Ramos (cell line): Measurements from ENCODE around the gene VPS33B.
"Not testable (repeated sequence)": the region's sequence is repeated elsewhere in the genome, so short reads cannot be mapped to it uniquely, and the experiment has no call there.

Source experiments
- in situ Hi-C: fragments of 300-500 bp; cut with MboI; formaldehyde crosslinking; loops from one replicate; pipeline ENCODE4 v1.14.3; 2022; ENCODE audit warnings: low sequenced_read_pairs; ENCODE audit not compliant: unreplicated experiment

VPS33B gene

DNA sequence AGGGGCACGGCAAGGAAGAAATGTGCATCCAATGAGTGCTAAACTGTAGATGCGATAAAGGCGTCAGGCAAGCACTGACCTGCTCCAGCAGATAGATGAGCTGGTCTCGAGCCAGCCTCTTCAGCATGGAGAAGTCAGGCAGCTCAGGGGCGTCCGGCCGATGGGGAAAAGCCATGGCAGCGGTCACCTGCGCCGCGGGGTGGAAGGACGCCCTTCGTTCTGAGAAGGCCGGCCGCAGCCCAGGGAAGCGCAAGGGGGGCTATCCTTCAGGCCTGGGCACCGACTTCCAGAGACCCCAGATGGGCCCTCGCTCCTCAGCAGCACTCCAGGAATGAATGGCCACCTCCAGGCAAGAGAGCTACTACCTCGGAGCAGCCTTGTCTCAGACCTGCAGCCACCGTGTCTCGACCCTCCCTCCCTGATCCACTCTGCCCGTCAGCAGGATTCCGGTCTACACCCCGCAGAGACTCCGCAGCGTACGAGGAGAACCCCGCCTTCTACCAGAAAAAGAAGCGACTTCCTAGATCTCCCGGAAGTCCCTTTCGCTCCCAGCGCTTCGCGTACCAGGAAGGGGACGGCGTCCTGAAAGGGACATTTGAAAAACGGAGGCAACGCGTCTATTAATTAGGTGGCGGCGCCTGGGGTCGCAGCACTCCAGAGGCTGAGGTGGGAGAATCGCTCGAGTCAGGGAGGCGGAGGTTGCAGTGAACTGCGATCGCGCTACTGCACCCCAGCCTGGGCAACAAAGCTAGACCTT, at the start of gene VPS33B:
Gene VPS33B (minus strand): TSS at position 520 of the 757 bp plus-strand sequence. CDS start 345 bp downstream, at position 175.
- in situ Hi-C loops: no loop called here

DNA sequence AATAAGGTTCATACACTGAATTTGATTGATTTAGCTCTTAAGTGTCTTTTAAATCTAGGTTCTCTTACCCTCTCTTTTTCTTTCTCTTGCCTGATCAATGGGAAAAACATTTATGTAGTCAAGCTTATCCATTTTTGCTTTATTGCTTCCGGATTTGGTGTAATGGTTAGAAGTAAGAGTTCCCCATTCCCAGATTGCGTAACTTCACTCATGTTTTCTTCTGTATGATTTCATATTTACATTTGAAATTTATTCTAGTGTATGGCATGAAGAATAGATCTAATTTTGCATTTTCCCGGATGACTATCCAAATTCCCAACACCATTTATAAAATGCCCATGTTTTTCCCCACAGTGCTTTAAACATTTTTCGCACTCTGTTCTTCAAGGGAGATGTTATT, 49.8 kb upstream of the VPS33B start:
- in situ Hi-C loops: no loop called here

DNA sequence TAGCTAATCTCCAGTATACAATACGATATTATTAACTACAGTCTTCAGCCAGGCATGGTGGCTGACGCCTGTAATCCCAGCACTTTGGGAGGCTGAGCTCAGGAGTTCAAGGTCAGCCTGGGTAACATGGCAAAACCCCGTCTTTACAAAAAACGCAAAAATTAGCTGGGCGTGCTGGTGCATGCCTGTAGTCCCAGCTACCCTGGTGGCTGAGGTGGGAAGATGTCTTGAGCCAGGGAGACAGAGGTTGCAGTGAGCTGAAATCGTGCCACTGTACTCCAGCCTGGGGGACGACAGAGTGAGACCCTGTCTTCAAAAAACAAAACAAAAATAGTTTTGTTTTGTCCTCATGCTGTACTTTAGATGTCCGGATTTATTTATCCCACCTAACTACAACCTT, 48.5 kb upstream of the VPS33B start:
- in situ Hi-C loops: no loop called here

DNA sequence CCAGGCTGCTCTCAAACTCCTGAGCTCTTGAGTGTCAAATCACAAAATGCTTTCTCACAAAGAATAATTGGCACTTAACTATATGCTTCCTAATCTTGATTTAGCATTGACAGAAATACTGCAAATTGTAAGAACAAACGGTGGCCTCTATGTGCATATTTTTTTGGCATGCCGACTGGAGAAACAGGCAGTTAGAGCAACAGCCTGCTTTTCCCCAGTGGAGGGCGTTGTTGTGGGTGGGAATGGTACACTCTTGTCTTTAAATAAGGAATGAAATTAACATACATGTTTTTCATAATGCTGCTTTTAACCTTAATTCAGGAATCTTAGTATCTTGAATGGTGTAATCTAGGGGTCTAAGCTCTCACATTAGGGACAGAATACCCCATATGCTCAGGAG, 46.6 kb upstream of the VPS33B start:
- in situ Hi-C loops: no loop called here

DNA sequence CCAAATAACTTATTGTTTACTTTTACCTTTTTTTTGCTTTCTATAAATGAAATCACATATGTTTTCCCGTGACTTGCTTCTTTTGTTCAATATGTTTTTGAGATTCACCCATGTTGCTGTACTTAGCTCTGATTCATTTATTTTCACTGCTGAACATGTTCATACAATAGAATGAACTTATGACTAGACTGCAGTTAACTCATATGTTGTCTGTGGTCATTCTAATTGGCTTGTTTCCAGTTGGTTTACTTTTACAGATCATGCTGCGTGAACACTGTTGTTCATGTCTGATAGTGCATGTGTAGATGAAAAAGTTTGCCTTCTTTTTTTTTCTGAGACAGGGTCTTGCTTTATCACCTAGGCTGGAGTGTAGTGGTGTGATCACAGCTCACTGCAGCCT, 46.0 kb upstream of the VPS33B start:
- in situ Hi-C loops: no loop called here

DNA sequence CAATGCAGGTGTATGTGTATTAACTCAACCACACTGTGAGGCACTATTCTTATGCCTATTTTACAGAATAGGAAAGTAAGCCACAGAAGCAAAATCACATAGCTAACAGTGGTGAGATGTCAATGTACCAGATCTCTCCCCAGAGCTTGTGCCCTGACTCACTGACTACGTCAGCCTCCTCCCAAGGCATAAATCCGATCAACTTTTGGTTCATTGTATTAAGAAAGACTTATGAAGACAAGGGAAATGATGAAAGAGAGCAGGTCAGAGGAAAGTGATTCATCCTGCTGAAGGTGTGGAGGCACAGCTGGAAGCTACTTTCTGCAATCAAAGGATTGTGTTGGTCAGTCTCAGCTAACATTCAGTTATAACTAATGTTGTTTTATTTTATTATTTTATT, 44.6 kb upstream of the VPS33B start:
- in situ Hi-C loops: no loop called here

DNA sequence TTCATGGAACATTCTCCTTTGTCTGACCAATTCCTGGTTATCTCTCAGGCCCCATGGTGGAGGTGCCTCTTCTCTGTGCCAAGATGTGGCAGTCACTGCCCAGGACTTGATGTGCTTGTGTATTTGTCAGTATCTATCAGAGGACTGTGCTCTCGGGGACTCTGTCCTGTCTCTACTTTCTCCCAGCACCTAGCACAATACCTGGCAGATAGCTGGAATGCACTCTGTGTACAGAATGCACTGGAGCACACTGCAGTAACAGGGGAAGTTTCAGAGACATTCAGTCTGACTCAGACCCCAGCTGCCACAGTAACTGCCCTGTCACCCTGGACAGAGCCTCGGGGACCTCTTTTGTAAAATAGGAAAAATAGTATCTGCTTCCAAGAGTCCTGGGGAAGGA, 43.1 kb upstream of the VPS33B start:
- in situ Hi-C loops: no loop called here

DNA sequence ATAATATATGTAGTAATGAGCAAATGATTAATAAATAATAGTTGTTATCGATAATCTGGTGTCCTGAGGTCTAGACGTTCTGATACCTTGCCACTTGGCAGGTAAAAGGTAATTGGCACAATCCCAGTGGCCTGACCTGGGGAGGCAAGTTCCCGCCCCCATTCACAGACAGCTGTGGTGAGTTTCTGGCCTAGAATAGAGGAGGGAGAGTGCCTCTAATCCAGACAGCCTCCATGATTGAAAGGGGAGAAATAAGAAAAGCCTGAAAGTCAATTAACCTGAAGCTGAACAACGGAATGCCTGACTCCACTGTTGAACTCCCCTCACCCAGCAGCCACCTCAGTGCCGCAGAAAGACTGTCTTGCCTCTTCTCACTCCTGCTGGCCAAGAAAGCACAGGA, 39.6 kb upstream of the VPS33B start:
- in situ Hi-C loops: no loop called here

DNA sequence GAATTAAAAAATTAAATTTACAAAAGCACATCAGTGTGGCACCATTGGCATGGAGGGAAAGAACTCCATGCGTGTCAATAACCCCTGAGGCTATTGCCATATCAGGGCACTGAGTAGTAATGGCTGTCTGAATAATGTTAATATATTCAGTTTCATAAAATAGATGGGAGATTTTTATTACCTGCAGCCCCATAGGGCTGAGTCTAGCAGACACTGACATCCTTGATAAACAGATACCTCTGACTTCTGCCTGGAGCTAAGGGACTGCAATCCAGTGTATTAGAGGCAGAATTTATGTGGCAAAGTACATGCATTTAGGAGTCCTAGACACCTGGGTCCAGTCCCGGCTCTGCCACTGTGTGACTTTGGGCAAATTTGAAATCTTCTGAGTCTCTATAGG, 38.8 kb upstream of the VPS33B start:
- in situ Hi-C loops: no loop called here

DNA sequence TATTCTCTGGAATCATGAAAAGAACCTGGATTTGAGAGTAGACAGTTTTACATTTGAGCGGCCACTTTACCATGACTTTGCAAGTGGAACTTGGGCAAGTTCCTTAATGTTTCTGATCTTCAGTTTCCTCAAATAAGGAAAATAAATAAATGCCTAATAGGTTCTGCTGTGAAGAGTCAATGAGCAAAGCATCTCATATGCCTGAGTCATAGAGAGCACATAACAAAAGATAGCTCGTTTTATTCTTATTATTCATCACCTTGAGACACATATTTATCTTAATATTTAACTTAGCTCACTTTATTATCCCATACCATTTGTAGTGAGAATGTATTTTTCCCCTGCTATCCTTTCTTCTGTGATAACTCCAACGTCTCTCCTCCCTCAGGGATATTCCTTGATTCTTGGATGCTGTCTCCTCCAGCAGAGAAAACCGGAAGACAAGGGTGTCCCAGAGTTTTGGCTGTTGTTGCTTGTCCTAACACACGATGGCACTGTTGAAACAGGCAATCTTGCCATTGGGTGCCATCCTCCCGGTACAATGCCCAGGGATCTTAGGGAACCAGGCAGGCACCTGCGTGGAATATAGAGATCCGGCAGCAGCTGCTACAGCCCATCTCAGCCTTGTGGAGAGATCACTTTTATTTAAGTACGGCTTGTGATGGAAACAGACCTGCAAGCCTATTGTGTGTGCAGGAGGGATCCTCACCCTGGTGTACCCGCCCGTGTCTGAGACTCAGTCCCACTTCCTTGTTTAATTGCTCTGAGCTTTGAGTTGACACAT, 33.3 kb upstream of the VPS33B start:
- in situ Hi-C loops: loop anchor here (5.0 kb wide), 1 partner anchor 212 kb away; no protein-coding TSS in a partner anchor

DNA sequence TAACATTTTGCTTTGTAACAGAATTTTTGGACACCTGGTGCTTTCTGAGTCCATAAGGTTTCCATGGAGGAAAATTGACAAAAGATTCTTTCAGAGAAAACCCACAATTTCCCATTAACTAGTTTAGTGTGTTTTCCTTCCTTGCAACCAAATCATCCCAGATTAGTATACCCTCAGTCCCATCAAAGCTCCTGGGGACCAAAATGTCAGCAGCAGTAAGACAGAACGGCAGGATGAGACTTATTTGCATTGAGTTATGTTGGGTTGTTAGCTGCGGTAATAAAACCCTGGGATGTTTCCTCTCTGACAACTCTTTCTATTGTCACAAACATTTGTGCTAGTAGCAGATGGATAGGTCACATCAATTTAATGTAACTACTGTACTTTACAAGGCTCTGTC, 32.4 kb upstream of the VPS33B start:
- in situ Hi-C loops: loop anchor here (5.0 kb wide), 1 partner anchor 212 kb away; no protein-coding TSS in a partner anchor

DNA sequence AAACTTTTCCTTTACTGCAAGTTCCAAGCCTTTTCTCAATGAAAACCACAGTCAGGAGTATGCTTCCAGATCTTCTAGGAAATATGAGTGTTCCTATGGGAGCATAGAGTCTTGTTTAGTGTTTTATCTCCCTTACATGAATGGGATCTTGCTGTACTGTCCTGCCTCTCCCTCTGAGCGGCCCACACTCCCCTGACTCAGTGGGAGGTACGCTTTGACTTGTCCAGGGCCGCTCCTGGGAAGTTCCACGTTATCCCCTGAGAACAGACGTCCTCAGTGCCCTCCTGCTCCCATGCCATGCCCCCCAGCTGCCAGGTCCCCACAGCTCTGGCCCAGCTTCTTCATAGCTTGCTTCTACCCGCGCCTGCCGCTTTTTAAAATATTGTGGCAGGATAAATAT, 28.9 kb upstream of the VPS33B start:
- in situ Hi-C loops: no loop called here

DNA sequence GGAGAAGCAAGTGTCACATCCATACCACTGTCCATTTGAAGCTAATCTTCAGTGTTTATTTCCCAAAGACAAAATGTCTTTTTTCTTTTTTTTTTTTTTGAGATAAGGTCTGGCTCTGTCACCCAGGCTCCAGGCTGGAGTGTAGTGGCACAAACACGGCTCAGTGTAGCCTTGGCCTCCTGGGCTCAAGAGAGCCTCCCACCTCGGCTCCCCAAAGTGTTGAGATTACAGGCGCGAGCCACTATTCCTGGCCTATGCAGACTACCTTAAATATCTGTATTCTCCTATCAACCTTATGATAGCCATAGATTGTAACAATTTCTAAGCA, 27.7 kb upstream of the VPS33B start:
- in situ Hi-C loops: no loop called here

DNA sequence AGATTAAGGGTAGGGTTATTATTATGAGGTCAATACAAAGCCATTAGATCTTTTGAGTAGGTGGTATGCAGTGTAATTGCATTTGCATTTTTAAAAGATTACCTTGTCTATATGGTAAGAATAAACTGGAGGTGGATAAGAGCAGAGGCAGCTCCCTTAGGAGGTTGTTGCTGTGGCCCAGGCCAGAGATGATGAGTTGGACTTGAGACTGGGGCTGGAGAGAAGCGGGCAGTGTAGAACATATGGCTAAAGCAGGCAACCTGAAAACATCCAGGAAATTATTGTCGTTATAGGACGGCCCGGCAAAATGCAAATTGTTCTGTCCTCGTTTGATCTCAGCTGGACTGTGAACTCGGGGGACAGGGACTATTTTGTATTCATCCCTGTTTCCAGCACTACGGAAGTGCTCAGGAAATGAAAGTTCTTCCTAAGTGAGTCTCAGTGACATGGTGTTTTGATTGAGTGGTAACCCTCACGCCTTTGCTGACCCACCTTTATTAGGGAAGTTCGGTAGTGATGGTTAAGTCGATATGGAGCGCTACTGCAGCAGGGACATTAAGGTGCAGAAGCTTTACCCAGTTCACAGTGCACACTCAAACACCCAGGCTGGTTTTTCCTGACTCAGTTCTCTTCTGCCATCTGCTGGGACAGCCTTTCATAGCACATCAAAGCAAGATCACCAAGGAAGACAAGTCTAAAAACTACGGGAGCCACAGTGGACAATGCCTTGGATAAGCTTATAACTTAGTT, 27.2 kb upstream of the VPS33B start:
- in situ Hi-C loops: no loop called here

DNA sequence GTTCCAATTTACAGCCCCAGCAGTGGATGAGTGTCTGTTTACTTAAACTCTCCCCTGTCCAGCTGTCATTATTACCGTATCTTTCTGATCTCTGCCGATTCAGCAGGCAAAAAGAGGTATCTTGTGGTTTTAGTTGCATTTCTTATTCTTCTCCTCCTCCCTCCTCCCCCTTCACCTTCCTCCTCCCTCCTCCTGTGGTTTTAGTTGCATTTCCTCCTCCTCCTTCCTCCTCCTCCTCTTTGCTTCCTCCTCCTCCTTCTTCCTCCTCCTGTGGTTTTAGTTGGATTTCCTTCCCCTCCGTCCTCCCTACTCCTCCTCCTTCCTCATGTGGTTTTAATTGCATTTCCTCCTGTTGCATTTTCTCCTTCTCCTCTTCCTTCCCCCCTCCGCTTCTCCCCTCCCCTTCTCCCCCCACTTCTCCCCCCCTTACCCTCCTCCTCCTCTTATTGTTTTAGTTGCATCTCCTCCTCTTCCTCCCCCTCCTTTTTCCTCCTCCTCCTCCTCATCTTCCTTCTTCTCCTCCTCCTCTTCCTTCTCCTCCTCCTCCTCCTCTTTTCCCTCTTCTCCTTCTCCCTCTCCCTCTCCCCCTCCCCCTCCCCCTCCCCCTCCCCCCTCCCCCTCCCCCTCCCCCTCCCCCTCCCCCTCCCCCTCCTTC, 25.3 kb upstream of the VPS33B start:
- in situ Hi-C loops: no loop called here

DNA sequence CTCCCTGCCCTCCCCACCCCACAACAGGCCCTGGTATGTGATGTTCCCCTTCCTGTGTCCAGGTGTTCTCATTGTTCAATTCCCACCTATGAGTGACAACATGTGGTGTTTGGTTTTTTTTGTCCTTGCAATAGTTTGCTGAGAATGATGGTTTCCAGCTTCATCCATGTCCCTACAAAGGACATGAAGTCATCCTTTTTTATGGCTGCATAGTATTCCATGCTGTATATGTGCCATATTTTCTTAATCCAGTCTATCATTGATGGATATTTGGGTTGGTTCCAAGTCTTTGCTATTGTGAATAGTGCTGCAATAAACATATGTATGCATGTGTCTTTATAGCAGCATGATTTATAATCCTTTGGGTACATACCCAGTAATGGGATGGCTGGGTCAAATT, 23.7 kb upstream of the VPS33B start:
- in situ Hi-C loops: not testable (repeated sequence)

DNA sequence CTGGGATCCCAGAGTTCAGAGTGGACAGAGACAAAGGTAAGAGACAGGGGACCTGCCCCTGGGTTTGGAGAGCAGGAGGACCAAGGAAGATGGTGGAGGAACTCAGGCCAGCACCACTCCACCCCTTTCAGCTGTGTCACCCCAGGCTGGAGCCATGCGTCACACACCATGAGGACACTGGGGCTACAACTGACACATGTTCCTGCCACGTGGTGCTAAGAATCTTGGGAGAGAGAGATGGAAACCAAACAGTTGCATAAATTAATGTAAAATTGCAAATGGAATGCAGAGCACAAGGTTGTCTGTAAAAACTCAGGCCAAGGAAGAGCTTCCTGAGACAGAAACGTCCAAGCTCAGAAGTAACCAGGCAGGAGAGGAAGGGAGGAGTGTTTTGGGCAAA, 22.7 kb upstream of the VPS33B start:
- in situ Hi-C loops: no loop called here

DNA sequence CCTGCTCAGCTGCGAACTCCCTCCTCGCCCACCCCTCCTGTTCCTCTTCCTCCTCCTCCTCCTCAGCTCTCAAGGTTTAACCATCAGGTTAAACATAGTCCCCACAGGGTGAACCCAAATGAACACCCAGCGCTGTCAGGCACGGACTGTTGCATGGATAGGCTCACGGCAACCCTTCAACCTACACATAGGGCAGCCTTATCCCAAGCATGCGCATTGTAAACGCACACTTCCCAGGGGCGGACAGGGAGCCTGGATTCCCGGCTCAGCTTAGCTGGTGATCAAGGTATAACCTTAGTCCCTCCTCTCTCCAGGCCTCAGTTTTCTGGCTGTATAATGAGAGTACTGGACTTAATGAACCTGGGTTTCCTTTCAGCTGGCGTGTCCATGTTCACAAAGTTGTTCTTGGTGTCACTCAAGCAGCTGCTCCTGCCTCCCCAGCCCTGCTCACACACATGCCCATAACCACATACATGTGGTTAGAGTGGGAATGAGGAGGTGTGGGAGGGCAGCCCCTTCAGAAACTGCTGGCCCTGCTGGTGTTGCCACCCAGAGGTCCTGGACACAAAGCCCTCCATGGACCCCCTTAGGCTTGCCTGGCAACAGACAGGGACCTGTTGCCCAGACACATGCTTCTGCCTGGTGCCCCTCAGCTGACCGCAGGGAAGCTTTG, 20.9 kb upstream of the VPS33B start:
- in situ Hi-C loops: no loop called here

DNA sequence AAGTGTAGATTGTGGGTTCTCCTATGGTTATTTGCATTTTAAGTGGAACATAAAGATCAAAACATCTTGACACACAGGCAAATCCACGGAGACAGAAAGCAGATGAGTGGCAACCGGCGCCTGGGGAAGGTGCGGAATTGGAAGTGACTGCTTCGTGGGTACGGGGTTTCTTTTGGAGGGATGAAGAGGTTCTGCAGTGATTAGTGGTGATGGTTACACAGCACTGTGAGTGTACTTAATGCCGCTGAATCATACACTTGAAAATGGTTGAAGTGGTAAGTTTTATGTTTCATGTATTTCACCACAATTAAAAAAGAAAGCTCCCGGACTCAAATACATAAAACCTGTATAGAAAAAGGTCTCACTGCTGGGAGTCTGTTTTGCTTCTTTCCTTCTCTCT, 18.5 kb upstream of the VPS33B start:
- in situ Hi-C loops: no loop called here

DNA sequence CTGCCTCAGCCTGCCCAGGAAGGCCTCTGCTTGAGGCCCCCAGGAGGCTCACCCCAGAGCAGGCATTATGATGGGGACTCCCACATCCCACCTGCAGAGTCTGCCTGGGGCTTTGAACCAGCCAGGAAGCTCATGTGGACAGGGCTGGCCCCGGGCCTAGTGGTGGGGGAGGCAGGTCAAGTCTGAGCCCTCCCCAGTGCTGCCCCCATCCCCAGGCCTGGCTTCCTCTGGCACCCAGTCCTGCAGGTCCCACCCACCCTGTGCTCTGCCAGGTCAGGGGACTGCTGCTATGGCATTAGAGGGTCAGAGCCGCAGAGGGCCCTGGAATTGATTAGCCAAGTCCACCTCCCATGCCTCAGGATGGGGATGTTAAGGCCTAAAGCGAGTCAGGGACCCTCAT, 17.6 kb upstream of the VPS33B start:
- in situ Hi-C loops: no loop called here
